ENCODE results near the gene MYO7A. TPM values are rescaled to one million over a fixed set of nuclear protein-coding genes. Genes with fewer than 3 reads are reported as not detected.

MYO7A gene
- polyA plus RNA-seq, 1 experiment = not detected

GRCh38 chr11:77174559-77174958 lies 46.5 kb downstream of the MYO7A start:
- Histone ChIP-seq H3K4me3 (ENCODE audit: low read depth, low read length) (no peak overlapping the region), H3K27ac (ENCODE audit: low read depth, low read length) (no peak overlapping the region), H3K9me3 (ENCODE audit: control insufficient read depth, insufficient read depth, low read length) (no peaks in the 10 kb centered on the region; the same call in 1 of the 2 replicates), H3K27me3 (ENCODE audit: control insufficient read depth, insufficient read depth, low read length) (peaks cover 15% of the 10 kb centered on the region)
- ChIA-PET CTCF (interaction anchor here (0.6 kb wide), 1 partner anchor 342 kb away, joined by 3 read pairs; no protein-coding TSS in a partner anchor), POLR2A (no interaction called here)
- DNase-seq (ENCODE audit: low read depth, low spot score) = no peak
- TF ChIP-seq, protein P1, sequence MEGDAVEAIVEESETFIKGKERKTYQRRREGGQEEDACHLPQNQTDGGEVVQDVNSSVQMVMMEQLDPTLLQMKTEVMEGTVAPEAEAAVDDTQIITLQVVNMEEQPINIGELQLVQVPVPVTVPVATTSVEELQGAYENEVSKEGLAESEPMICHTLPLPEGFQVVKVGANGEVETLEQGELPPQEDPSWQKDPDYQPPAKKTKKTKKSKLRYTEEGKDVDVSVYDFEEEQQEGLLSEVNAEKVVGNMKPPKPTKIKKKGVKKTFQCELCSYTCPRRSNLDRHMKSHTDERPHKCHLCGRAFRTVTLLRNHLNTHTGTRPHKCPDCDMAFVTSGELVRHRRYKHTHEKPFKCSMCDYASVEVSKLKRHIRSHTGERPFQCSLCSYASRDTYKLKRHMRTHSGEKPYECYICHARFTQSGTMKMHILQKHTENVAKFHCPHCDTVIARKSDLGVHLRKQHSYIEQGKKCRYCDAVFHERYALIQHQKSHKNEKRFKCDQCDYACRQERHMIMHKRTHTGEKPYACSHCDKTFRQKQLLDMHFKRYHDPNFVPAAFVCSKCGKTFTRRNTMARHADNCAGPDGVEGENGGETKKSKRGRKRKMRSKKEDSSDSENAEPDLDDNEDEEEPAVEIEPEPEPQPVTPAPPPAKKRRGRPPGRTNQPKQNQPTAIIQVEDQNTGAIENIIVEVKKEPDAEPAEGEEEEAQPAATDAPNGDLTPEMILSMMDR (IDR thresholded peaks at IDR 0.05; ENCODE audit: low read depth, low read length) = no peak

GRCh38 chr11:77175021-77175842 lies 47.2 kb downstream of the MYO7A start:
- ChIA-PET POLR2A (no interaction called here), CTCF (no interaction called here)
- TF ChIP-seq, protein P1 (IDR thresholded peaks at IDR 0.05; ENCODE audit: low read depth, low read length) = no peak
- H3K4me3 ChIP-seq (ENCODE audit: low read depth, low read length) = no peak overlapping the region
- H3K27me3 ChIP-seq (ENCODE audit: control insufficient read depth, insufficient read depth, low read length) = peaks cover 17% of the 10 kb centered on the region
- H3K27ac ChIP-seq (ENCODE audit: low read depth, low read length) = no peak overlapping the region
- H3K9me3 ChIP-seq (ENCODE audit: control insufficient read depth, insufficient read depth, low read length) = no peaks in the 10 kb centered on the region; the same call in 1 of the 2 replicates
- no peak for DNase-seq (ENCODE audit: low read depth, low spot score)

GRCh38 chr11:77175869-77176539 lies 48.0 kb downstream of the MYO7A start:
- Histone ChIP-seq H3K27me3 (ENCODE audit: control insufficient read depth, insufficient read depth, low read length) (peaks cover 14% of the 10 kb centered on the region), H3K4me3 (ENCODE audit: low read depth, low read length) (no peak overlapping the region), H3K27ac (ENCODE audit: low read depth, low read length) (no peak overlapping the region), H3K9me3 (ENCODE audit: control insufficient read depth, insufficient read depth, low read length) (no peaks in the 10 kb centered on the region; the same call in 1 of the 2 replicates)
- no peak for DNase-seq (ENCODE audit: low read depth, low spot score)
- ChIA-PET POLR2A (no interaction called here), CTCF (no interaction called here)
- TF ChIP-seq, protein P1 (IDR thresholded peaks at IDR 0.05; ENCODE audit: low read depth, low read length) = no peak

DNA sequence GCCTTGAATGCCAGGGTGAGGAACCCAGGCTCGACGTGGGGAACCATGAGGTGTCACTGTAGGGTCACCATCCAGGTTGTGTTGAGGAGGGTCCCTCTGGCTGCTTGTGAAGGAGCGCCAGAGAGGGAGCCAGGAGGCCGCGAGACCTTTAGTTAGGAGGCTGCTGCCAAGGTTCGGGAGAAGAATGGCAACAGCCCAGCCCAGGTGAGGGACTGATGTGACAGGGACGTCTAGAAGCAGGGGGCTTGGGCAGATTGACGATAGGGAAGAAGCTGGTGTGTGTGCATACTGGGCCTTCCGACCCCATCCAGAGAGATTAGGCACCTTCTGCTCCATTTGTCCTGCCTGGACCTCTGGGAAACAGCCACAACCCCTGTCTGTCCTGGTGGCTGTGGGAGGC lies 49.0 kb downstream of the MYO7A start:
- Histone ChIP-seq H3K27me3 (ENCODE audit: control insufficient read depth, insufficient read depth, low read length) (peaks cover 15% of the 10 kb centered on the region), H3K4me3 (ENCODE audit: low read depth, low read length) (no peak overlapping the region), H3K27ac (ENCODE audit: low read depth, low read length) (no peak overlapping the region), H3K9me3 (ENCODE audit: control insufficient read depth, insufficient read depth, low read length) (no peaks in the 10 kb centered on the region; the same call in 1 of the 2 replicates)
- TF ChIP-seq, protein P1 (IDR thresholded peaks at IDR 0.05; ENCODE audit: low read depth, low read length) = no peak
- ChIA-PET CTCF (no interaction called here), POLR2A (no interaction called here)
- DNase-seq (ENCODE audit: low read depth, low spot score) = no peak

DNA sequence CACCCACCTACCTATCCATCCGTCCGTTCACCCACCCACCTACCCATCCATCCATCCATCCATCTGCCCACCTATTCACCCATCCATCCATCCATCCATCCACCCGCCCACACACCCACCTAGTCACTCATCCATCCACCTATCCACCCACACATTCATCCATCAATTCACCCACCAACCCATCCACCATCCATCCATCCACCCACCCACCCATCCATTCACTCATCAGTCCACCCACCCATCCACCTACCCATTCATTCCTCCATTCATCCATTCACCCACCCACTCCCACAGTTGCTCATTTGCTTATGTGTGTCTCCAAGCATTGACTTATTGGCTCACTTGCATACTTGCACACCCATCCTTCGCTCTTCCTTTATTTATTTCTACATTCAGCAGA lies 50.1 kb downstream of the MYO7A start:
- no peak for DNase-seq (ENCODE audit: low read depth, low spot score)
- Histone ChIP-seq H3K27ac (ENCODE audit: low read depth, low read length) (no peak overlapping the region), H3K27me3 (ENCODE audit: control insufficient read depth, insufficient read depth, low read length) (peaks cover 19% of the 10 kb centered on the region), H3K4me3 (ENCODE audit: low read depth, low read length) (no peak overlapping the region), H3K9me3 (ENCODE audit: control insufficient read depth, insufficient read depth, low read length) (no peaks in the 10 kb centered on the region; the same call in 1 of the 2 replicates)
- ChIA-PET POLR2A (no interaction called here), CTCF (interaction anchor here (1.2 kb wide), 1 partner anchor 10 kb away, joined by 4 read pairs; no protein-coding TSS in a partner anchor)
- TF ChIP-seq, protein P1 (IDR thresholded peaks at IDR 0.05; ENCODE audit: low read depth, low read length) = no peak

Data from AG04450 (cell line).